IPS-18a (cell line): Measurements from ENCODE around the gene SPRN.
"Not testable (repeated sequence)": the region's sequence is repeated elsewhere in the genome, so short reads cannot be mapped to it uniquely, and the experiment has no call there.

Source experiments
- H3K27ac ChIP-seq: one replicate; pipeline ENCODE4 v1.5.1; 2013; ENCODE audit warnings: low read length
- H3K27me3 ChIP-seq: one replicate; pipeline ENCODE4 v1.6.1; 2013; ENCODE audit warnings: mild to moderate bottlenecking, low read length; ENCODE audit not compliant: control insufficient read depth, insufficient read depth
- H3K36me3 ChIP-seq: one replicate; pipeline ENCODE4 v1.6.1; 2013; ENCODE audit warnings: low read depth, low read length; ENCODE audit not compliant: control insufficient read depth
- H3K4me1 ChIP-seq: one replicate; pipeline ENCODE4 v1.6.1; 2013; ENCODE audit warnings: low read depth, low read length; ENCODE audit not compliant: control insufficient read depth
- H3K4me3 ChIP-seq: one replicate; pipeline ENCODE4 v1.5.1; 2013; ENCODE audit warnings: low read length
- H3K9ac ChIP-seq: one replicate; pipeline ENCODE4 v1.6.1; 2013; ENCODE audit warnings: mild to moderate bottlenecking, low read length, moderate library complexity
- H3K9me3 ChIP-seq: one replicate; pipeline ENCODE4 v1.6.1; 2013; ENCODE audit warnings: low read depth, low read length; ENCODE audit not compliant: control insufficient read depth

The SPRN gene

DNA sequence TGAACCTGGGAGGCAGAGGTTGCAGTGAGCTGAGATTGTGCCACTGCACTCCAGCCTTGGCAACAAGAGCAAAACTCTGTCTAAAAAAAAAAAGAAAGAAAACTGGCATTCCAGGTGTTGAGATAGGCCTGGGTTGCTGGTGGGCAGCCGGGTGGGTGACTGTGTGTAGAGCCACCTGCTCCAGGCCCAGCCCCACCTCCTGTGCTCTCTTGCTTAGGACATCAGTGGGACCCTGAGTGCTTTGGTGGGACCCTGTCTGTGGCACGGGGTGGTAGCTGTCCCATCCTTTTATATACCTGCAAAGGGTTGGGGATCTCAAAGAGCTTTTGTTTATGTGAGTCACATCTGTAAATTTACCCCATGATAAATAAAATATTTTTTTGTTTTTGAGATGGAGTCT lies 39.2 kb downstream of the SPRN start:
- Histone ChIP-seq H3K4me3 (no peak overlapping the region), H3K4me1 (no peaks in the 10 kb centered on the region), H3K27me3 (peaks cover 1% of the 10 kb centered on the region), H3K9ac (no peak overlapping the region), H3K9me3 (no peaks in the 10 kb centered on the region), H3K36me3 (no peaks in the 10 kb centered on the region), H3K27ac (no peak overlapping the region)

DNA sequence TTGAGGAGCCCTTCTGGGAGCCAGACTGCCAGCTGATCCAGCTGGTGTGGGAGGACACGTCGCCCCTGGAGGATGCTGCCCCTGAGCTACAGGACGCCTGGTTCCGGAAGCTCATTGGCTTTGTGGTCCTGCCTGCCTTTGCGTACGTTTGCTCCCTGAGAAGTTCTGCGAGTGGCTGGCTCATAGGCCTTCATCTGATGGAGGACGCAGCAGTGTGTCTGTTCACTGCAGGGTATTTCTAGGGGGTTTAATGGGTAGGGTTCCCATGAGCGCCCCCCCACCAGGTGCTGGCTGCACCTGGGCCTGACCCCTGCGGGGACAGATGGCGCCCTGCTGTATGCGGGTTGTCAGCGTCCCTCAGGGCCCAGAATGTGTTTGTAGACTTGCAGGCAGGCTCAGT lies 40.4 kb downstream of the SPRN start:
- peaks cover 9% of the 10 kb centered on the region for H3K27me3 ChIP-seq
- H3K9me3 ChIP-seq, result no peaks in the 10 kb centered on the region
- H3K4me3 ChIP-seq, result no peak overlapping the region
- no peaks in the 10 kb centered on the region for H3K4me1 ChIP-seq
- no peaks in the 10 kb centered on the region for H3K36me3 ChIP-seq
- H3K9ac ChIP-seq, result no peak overlapping the region
- H3K27ac ChIP-seq, result no peak overlapping the region

DNA sequence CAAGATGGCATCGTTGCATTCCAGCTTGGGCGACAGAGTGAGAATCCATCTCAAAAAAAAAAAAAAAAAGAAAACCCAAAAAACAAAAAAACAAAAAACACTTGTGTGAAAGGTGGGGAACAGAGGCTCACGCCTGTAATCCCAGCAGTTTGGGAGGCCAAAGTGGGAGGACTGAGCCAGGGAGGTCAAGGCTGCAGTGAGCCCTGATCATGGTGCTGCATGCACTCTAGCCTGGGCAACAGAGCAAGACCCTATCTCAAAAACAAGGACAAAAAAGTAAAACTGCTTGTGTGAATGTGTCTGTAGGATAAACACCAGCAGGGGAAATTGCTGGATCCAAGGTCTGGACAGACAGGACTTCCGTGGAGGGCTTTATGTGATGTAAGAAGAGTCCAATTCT lies 40.9 kb downstream of the SPRN start:
- Histone ChIP-seq H3K36me3 (no peaks in the 10 kb centered on the region), H3K4me1 (no peaks in the 10 kb centered on the region), H3K27me3 (peaks cover 10% of the 10 kb centered on the region), H3K9me3 (no peaks in the 10 kb centered on the region), H3K9ac (no peak overlapping the region), H3K4me3 (no peak overlapping the region), H3K27ac (no peak overlapping the region)

DNA sequence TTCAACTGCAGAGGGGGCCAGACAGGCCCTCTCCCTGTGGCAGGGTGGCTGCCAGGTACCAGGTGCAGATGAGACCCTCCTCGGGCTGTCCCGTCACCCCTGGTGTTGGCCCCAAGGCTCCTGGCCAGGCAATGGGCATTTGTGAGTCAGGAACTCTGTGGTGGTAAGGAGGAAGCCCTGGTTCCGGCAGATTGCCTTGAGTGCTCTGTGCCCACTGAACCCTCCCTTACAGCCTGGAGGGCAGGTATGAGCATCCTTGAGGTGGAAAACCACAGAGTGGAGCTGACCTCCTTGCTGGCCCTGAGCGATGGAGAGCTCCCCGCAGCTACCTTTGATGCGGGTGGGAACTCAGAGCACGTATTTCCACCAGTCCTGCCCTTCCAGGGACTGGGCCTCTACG lies 43.4 kb downstream of the SPRN start:
- no peak overlapping the region for H3K27ac ChIP-seq
- no peak overlapping the region for H3K9ac ChIP-seq
- H3K27me3 ChIP-seq, result peaks cover 35% of the 10 kb centered on the region
- H3K9me3 ChIP-seq, result no peaks in the 10 kb centered on the region
- H3K4me1 ChIP-seq, result peaks cover 2% of the 10 kb centered on the region
- no peak overlapping the region for H3K4me3 ChIP-seq
- no peaks in the 10 kb centered on the region for H3K36me3 ChIP-seq

DNA sequence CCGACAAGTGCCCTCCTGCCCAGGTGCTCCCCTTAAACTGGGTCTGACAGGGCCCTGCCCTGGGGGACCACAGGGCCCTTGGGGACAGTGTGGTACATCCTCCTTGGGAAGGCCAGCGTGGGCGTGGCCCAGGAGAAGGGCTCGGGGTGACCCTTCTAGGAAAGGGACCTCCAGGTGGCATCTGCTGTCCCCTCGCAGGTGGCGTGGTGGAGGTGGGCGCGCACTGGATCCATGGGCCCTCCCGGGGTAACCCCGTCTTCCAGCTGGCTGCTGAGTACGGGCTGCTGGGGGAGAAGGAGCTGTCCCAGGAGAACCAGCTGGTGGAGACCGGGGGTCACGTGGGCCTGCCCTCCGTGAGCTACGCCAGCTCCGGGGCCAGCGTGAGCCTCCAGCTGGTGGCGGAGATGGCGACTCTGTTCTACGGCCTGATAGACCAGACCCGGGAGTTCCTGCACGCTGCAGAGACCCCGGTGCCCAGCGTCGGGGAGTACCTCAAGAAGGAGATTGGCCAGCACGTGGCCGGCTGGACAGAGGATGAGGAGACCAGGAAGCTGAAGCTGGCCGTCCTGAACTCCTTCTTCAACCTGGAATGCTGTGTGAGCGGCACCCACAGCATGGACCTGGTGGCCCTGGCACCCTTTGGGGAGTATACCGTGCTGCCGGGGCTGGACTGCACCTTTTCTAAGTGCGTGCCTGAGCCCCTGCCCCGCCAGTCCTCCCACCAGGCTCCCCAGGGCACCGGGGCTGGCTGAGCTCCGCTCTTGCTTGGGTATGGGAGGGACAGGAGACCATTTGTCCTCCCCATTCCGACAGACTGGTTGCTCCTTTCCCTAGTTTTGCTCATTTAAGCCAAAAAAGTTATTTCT lies 44.4 kb downstream of the SPRN start:
- Histone ChIP-seq H3K36me3 (no peaks in the 10 kb centered on the region), H3K9me3 (no peaks in the 10 kb centered on the region), H3K4me1 (peaks cover 2% of the 10 kb centered on the region), H3K27me3 (peaks cover 45% of the 10 kb centered on the region), H3K27ac (no peak overlapping the region), H3K4me3 (peak overlapping the region; percentile 58), H3K9ac (no peak overlapping the region)

DNA sequence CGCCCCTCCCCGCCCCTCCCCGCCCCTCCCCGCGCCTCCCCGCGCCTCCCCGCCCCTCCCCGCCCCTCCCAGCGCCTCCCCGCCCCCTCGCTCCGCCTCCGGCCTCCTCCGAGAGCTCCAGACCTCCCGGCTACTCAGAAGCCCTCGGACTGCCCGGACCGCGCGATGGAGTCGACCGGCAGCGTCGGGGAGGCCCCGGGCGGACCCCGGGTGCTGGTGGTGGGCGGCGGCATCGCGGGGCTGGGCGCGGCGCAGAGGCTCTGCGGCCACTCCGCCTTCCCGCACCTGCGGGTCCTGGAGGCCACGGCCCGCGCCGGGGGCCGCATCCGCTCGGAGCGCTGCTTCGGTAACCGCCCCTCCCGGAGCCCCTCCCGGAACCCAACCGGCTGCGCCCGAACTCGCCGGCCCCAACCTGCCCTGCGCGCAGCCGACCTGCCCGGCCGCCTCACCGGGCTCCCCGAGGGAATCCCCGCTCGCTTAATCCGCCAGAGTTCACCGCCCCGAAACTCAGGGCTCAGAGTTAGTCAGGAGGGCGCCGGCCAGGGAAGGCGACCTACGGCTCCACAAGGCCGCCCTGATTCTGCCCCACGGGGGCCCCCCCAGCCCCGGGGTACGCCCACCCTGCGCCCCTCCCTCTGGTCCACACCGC lies 45.1 kb downstream of the SPRN start, which contains the start of gene PAOX:
PAOX (plus strand) TSS at position 111 of the 649 bp plus-strand sequence; CDS start at position 166, 55 bp downstream.
- peak within 1 kb of the TSS; percentile 75 for H3K4me3 ChIP-seq
- H3K4me1 ChIP-seq, result peaks cover 2% of the 10 kb centered on the region
- H3K9ac ChIP-seq, result no peak within 1 kb of the TSS
- H3K27ac ChIP-seq, result no peak within 1 kb of the TSS
- H3K9me3 ChIP-seq, result no peaks in the 10 kb centered on the region
- H3K27me3 ChIP-seq, result peaks cover 52% of the 10 kb centered on the region
- H3K36me3 ChIP-seq, result no peaks in the 10 kb centered on the region

DNA sequence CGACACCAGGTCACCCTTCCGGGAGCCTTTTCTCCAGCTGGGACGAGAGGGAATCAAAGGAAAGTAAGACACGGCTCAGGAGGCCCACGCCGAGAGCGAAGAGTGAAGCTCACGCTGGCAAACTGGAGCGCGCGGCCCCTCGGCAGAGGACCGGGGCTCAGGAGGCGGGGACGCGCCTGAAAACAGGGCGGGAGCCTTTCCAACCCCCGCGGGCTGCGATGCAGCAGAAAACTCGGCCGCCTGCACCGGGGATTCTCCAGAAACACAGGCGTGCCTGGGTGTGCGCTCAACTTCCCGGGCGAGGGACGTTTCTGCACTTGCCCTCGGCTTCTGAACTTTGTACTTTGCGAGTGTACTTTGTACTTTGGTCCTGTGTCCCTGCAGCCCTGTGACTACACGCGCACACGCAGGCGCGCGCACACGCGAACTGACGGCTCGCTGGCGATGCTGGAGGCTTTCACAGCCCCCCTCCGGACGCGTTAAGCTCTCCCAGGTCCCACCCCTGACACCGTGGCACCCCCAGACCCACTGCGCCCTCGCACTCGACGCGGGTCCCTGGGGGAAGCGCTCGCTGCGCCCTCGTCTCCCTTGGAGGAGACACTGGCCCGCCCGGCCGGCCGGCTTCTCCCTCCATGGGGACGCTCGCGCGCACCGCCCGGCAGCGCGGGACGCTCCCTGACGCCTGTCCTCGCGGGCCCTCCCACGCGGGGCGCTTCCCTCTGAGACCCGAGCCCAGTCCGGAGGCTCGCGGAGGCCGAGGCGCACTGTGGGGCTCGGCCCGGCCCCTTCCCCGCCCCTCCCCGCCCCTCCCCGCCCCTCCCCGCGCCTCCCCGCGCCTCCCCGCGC lies 46.0 kb downstream of the SPRN start:
- Histone ChIP-seq H3K4me1 (peaks cover 2% of the 10 kb centered on the region), H3K4me3 (peak overlapping the region; percentile 75), H3K27ac (no peak overlapping the region), H3K36me3 (no peaks in the 10 kb centered on the region), H3K9me3 (no peaks in the 10 kb centered on the region), H3K27me3 (peaks cover 57% of the 10 kb centered on the region), H3K9ac (no peak overlapping the region)

DNA sequence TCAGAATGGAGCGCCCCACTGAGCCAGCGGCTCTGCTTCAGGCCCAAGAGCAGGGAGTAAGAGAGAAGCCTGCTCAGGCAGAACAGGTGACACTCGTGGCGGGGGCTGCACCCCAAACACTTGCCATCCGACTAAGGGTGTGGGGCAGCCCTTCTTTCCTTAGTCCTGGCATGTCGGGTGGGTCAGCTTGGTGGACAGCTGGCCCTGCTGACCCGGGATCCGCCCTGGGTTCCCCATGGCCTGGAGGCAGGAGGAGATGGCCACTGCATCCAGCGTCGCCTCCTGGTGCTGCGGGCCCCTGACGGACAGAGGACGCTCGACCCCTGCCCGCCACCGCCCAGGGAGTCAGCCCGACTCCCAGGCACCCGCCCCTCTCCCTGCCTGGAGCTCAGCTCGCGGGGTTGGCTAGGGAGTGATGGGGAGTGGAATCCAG lies 46.6 kb downstream of the SPRN start:
- Histone ChIP-seq H3K4me1 (peaks cover 2% of the 10 kb centered on the region), H3K4me3 (peak overlapping the region; percentile 75), H3K9ac (no peak overlapping the region), H3K27me3 (peaks cover 57% of the 10 kb centered on the region), H3K36me3 (no peaks in the 10 kb centered on the region), H3K27ac (no peak overlapping the region), H3K9me3 (no peaks in the 10 kb centered on the region)

DNA sequence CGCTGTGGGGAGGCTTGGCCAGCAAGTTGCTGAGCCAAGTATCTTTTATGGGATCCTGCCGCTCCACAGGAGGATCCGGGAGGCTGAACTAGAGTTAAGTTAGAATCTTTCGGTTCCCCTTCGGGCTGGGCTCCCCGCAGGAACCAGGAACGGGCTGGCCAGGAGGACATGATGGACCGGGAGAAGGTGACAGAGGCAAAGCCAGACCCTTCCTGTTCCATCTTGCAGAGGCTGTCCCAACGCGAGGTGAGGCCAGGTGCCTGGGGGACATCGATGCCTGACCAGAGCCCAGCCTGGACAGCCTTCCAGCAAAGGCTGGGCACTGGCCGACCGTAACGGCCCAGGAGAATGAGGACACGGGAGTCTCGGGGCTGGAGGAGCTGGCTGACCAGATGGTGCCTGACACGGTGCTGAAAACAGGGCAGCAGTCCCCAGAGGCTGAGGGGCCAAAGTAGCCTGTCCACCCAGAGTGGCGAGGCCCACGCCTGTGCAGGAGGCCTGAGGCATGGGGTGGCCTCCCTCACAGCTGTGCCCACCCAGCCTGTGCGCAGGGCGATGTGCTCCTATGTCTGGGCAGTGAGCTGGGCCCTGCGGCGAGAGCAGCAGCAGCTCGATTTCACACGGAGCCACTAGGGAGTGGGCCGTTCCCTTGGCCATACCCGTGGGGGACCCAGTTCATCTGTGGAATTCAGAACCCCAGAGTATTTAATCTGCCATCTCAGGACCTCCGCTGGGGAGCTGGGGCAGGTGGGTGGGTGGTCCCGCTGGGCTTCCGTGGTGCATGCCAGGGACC lies 47.2 kb downstream of the SPRN start:
- Histone ChIP-seq H3K9ac (no peak overlapping the region), H3K4me3 (no peak overlapping the region)

DNA sequence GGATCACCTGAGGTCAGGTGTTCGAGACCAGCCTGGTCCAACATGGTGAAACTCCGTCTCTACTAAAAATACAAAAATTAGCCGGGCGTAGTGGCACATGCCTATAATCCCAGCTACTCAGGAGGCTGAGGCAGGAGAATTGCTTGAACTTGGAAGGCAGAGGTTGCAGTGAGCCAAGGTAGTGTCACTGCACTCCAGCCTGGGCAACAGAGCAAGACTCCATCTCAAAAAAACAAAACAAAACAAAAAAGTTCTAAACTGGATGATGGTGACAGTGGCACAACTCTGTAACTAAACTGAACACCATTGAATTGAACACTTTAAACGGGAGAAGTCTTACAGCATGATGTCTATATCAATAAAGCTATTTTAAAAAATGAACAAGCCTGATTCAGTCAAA lies 48.2 kb downstream of the SPRN start:
- not testable (repeated sequence) for H3K9ac ChIP-seq, H3K9me3 ChIP-seq, H3K4me3 ChIP-seq, H3K36me3 ChIP-seq, H3K27ac ChIP-seq, H3K4me1 ChIP-seq
- peaks cover 57% of the 10 kb centered on the region for H3K27me3 ChIP-seq

More for the DNA sequence above, 47.2 kb downstream of the SPRN start:
- no peaks in the 10 kb centered on the region for H3K9me3 ChIP-seq
- peaks cover 2% of the 10 kb centered on the region for H3K4me1 ChIP-seq
- no peaks in the 10 kb centered on the region for H3K36me3 ChIP-seq
- no peak overlapping the region for H3K27ac ChIP-seq
- H3K27me3 ChIP-seq, result peaks cover 57% of the 10 kb centered on the region
